Measurements from ENCODE around the gene CWF19L1. TPM values are rescaled to one million over a fixed set of nuclear protein-coding genes. Genes with fewer than 3 reads are reported as not detected.
A peak's percentile ranks its signal among the peaks of the same experiment; 100 is the strongest.
"Not testable (repeated sequence)": the region's sequence is repeated elsewhere in the genome, so short reads cannot be mapped to it uniquely, and the experiment has no call there.

CWF19L1 gene
- total RNA-seq (2014; rRNA removed; shearing (Covaris generic)) = 33.6 and 40.8 TPM in 2 replicates
- 19.8 and 23.7 TPM in 2 replicates for polyA plus RNA-seq (2015; cell fraction: cytosol; rRNA removed)
- polyA plus RNA-seq (2015; cell fraction: nucleus; rRNA removed) = 24.2 and 30.8 TPM in 2 replicates

DNA sequence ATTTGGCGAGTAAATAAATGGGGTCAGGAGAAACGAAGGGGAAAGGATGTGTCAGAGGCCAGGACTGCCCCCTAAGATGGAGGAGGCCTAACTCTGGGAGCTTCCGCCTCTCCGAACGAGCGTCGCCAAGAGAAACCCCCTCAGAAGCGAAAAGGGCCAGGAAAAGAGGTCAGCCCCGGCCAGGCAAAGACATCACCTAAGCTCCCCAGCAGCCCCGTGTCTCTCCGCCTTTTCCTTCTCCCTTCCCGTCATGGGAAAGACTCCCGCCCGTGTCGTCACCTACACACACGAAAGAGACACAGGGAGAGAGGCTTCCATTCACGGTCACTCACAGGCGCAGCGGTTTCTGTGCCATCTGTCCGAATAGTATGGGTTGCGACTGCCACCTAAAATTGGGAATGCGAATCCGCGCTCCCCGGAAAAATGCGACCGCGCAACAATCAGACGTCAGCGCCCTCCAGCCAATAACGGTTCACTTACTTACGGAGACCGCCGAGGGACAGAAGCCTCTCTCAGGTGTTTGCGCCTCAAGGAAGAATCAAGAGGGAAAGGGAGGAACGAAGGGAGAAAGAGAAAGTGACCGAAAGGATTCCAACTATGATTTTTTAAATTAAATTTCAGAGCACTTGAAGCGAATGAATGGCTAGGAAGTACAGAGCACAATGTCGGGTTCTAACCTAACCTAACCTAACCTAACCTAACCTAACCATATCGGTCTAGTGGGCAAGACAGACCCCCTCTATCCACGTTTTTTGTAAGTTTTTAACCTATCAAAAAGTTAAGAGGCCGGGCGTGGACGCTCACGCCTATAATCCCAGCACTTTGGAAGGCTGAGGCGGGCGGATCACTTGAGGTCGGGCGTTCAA lies at the start of gene CWF19L1:
Gene CWF19L1 (minus strand): TSS at position 400 of the 866 bp plus-strand sequence. CDS start 45 bp downstream, at position 355.
- in situ Hi-C loops (cut with HindIII; ENCODE audit: low pct_unique_long_range_greater_than_20kb, low sequenced_read_pairs) = no loop called here
- DNase-seq (ENCODE audit: low read depth, low spot score) = peak; percentile 84

DNA sequence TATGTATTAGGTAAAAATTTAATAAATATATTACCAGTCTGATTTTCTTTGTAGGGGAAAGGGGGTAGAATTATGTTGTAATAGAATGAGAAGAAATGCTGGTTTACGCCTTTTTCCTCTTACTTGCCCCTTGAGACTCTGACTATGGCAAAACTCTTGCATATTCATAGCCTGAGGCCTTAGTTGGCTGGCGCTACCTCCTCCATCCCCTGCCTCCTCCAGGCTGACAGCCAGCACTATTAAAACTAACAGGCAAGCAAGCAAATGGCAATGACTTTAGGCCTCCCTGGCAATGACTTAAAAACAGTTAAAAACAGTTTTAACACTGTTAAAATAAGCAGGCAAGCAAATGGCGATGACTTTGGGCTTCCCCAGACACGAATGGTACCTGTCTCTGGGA lies 48.2 kb upstream of the CWF19L1 start:
- peak; percentile 31 for DNase-seq (ENCODE audit: low read depth, low spot score)
- in situ Hi-C loops (cut with HindIII; ENCODE audit: low pct_unique_long_range_greater_than_20kb, low sequenced_read_pairs) = no loop called here

DNA sequence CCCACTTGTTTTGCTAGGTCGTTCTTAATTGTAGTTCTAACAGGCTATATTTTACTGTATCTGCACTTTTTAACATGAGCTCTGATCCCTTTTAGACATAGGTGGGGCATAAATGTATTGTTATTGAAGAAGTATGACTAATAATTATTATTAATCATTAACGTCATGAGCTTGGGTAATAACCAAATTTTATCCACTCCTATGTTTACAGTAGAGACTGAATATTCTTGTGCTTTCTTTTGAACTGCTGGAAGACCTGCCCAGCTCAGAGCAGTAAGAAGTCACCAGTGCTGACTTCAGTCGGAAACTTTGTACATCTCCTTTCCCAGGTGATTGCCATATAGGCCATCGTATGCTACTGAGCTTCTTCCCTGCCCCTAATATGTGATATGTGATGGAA lies 43.9 kb upstream of the CWF19L1 start:
- DNase-seq (ENCODE audit: low read depth, low spot score) = no peak
- in situ Hi-C loops (cut with HindIII; ENCODE audit: low pct_unique_long_range_greater_than_20kb, low sequenced_read_pairs) = no loop called here

DNA sequence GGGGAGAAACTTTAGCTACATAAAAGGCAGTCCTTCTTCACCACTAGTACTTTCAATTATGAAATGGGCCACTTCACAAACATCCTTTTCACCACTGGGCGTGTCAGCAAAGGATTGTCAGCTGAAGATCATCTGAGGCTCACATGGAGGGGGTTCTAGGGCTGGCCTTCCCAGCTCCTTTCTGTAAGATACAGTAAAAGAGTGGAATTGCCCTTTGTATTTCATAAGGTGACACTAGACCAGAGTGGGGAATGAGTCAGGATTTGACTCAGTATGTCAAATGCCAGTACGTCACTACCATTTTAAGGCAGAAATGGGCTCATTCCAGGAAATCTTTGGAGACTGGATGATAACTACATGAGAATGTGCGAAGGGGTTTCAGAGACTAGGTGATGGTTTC lies 40.2 kb upstream of the CWF19L1 start:
- peak; percentile 91 for DNase-seq (ENCODE audit: low read depth, low spot score)
- in situ Hi-C loops (cut with HindIII; ENCODE audit: low pct_unique_long_range_greater_than_20kb, low sequenced_read_pairs) = no loop called here

DNA sequence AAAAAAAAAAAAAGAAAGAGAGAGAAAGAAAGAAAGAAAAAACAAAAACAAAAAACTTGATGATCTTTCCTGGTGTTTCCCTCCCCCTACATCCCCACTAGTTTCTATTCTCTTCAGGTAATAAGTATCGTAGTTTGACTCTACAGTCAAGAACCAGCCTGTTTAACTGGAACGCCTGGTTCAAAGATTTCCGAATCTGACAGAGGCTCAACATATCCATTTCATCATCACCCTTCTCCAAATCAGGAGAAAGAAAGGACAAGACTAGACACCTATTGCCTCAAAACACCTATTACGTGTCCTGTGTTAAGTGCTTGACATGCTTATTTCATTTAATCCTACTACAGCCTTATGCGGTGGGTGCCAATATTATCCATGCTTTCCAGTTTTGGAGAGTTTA lies 39.4 kb upstream of the CWF19L1 start:
- in situ Hi-C loops (cut with HindIII; ENCODE audit: low pct_unique_long_range_greater_than_20kb, low sequenced_read_pairs) = no loop called here

DNA sequence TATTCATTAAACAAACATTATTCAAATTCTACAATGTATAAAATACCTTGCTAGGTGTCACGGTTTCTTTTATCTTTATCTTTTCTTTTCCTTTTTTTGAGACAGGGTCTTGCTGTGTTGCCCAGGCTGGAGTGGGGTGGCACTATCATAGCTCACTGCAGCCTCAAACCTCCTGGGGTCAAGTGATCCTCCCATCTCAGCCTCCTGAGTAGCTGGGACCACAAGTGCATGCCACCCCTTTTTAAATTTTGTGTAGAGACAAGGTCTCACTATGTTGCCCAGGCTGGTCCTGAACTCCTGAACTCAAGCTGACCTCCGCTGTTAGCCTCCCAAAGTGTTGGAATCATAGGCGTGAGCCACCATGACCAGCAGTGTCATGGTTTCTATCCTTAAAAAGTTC lies 37.0 kb upstream of the CWF19L1 start:
- DNase-seq (ENCODE audit: low read depth, low spot score) = no peak
- in situ Hi-C loops (cut with HindIII; ENCODE audit: low pct_unique_long_range_greater_than_20kb, low sequenced_read_pairs) = no loop called here

More for the DNA sequence above, 39.4 kb upstream of the CWF19L1 start:
- DNase-seq (ENCODE audit: low read depth, low spot score) = no peak

DNA sequence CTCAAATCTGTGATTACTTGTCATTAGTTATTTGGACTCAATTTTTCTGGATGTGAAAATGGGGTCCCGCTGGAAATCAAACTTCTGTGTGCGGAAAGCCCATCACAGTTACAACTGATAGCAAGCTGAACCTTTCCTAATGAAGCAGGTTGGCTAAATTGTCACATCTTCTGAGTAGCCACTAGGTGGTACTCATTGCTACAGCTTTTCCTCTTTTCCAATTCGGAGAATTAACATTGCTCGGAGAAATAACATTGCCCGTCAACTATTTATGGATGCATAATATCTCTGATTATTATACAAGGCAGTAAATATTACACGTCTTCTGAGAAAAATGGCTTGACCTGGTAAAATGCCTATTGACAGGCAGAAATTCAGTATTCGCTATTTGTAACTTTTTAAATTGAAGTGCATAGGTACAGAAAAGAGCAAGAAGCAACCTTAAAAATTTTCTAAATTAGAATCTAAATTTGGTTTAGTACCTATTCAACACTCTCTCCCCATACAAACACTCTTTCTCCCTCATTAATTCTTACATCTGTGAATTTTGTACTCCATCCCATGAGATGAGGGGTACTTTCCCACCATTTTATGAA lies 36.4 kb upstream of the CWF19L1 start:
- in situ Hi-C loops (cut with HindIII; ENCODE audit: low pct_unique_long_range_greater_than_20kb, low sequenced_read_pairs) = no loop called here
- peak; percentile 63 for DNase-seq (ENCODE audit: low read depth, low spot score)

DNA sequence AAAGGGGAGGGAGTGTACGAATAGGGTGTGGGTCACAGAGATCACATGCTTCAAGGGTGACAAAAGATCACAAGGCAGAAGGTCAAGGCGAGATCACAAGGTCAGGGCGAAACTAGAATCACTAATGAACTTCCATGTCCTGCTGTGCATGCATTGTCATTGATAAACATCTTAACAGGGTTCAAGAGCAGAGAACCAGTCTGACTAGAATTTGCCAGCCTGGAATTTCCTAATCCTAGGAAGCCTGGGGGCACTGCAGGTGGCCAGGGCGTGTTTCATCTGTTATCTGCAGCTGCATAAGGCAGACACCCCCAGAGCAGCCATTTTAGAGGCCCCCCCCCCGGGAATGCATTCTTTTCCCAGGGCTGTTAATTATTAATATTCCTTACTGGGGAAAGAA lies 33.7 kb upstream of the CWF19L1 start:
- DNase-seq (ENCODE audit: low read depth, low spot score); in situ Hi-C loops (cut with HindIII; ENCODE audit: low pct_unique_long_range_greater_than_20kb, low sequenced_read_pairs): not testable (repeated sequence)

DNA sequence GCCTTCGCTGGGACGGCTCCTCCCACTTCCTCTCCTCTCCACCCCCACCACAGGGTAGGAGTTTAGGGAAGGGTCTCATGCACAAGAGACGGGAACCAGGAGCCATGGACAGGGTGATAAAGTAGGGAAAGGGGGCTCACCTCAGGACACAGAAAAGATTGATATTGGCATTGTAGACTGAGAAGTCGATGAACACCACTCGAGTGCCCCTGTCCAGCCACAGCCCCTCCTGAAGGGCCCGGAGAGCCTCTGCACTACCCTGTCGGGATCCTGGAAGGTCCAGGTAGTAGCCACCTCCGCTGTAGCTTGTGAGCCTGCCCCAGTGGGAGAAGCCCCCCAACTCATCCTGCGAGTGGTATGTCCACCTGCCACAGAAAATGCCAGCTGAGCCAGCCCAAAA lies 29.8 kb upstream of the CWF19L1 start:
- DNase-seq (ENCODE audit: low read depth, low spot score) = no peak
- in situ Hi-C loops (cut with HindIII; ENCODE audit: low pct_unique_long_range_greater_than_20kb, low sequenced_read_pairs) = no loop called here

DNA sequence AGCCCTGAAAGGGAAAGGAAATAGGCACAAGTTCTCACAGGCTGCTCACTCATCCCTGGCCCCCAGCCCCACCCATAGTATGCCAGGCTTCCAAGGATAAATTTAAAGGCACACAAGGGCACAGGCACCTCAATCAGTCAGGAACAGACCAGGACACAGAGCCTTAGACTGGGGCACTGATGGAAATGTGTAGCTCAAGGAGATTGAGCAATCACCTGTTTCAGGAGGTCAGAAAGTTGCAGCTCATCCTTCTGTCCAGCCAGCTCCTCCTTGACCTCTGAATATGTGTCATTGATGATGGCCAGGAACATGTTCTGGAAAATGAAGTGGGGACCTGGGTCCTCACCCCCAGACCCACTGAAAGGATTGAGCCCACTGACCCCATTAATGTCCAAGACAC lies 25.6 kb upstream of the CWF19L1 start:
- DNase-seq (ENCODE audit: low read depth, low spot score) = no peak
- in situ Hi-C loops (cut with HindIII; ENCODE audit: low pct_unique_long_range_greater_than_20kb, low sequenced_read_pairs) = no loop called here

DNA sequence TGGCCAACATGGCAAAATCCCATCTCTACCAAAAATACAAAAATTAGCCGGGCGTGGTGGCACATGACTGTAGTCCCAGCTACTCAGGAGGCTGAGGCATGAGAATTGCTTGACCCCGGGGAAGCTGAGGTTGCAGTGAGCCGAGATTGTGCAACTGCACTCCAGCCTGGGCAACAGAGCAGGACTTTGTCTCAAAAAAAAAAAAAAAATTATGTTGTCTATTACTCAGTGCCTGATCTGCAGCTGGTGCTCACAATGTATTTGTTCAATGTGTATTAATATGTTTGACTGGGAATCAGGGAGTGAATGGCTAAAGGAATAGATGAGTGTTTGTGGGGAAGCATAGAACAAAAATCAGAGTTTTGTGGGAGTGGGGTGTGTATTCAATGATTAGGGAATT lies 24.9 kb upstream of the CWF19L1 start:
- DNase-seq (ENCODE audit: low read depth, low spot score) = peak; percentile 59
- in situ Hi-C loops (cut with HindIII; ENCODE audit: low pct_unique_long_range_greater_than_20kb, low sequenced_read_pairs) = not testable (repeated sequence)

DNA sequence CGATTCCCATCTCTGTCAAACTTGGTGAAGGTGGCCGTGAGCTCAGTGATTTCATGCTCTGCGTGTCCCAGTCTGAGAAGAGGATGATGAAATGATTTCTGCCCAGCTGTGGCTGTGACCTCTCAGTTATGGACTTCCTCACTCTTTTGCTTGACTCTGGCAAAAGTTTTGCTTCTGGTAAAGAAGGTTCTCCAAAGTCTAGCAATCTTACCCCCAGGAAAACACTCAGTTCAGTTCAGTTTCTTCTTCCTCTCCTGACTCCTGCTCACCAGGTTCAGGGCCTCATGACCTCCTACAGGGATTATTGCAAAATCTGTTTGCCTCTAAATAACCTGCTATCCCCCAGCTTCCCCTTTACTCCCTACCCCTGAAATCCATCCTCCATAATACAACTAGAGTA lies 23.9 kb upstream of the CWF19L1 start:
- no peak for DNase-seq (ENCODE audit: low read depth, low spot score)
- in situ Hi-C loops (cut with HindIII; ENCODE audit: low pct_unique_long_range_greater_than_20kb, low sequenced_read_pairs) = no loop called here

DNA sequence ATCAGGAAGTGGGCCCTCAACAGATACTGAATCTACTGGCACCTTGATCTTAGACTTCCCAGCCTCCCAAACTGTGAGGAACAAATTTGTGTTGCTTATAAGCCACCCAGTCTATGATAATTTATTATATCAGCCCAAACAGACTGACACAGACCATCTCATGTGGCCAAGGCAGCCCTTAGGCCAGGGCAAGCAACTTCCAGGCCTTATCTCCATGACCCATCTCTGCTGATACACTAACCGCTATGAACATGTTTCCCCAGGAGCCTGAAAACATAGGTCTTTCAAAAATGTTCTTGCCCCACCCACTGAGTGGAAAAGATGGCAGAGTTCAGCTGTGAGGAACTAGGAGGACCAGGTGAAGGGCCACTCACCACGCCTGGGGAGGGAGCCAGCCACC lies 22.2 kb upstream of the CWF19L1 start:
- no peak for DNase-seq (ENCODE audit: low read depth, low spot score)
- in situ Hi-C loops (cut with HindIII; ENCODE audit: low pct_unique_long_range_greater_than_20kb, low sequenced_read_pairs) = no loop called here

DNA sequence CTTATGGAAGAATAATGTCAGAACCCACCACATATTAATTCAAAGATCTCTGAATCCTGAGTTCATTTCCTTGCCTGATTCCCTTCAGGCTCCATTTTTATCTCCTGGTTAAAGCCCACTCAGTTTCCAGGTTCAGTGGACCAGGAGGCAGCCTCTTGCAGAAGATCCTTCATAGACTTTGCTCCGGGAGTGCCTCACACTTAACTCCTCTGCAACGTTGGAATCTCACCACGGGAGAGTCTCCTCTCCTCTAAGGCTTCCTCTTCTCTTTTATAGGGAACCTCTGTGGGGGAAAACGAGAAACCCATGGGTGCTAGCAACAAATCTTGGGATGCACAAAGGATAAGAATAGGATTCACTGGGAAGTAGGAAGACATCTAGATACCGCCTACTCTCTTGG lies 20.8 kb upstream of the CWF19L1 start:
- in situ Hi-C loops (cut with HindIII; ENCODE audit: low pct_unique_long_range_greater_than_20kb, low sequenced_read_pairs) = no loop called here
- DNase-seq (ENCODE audit: low read depth, low spot score) = no peak

DNA sequence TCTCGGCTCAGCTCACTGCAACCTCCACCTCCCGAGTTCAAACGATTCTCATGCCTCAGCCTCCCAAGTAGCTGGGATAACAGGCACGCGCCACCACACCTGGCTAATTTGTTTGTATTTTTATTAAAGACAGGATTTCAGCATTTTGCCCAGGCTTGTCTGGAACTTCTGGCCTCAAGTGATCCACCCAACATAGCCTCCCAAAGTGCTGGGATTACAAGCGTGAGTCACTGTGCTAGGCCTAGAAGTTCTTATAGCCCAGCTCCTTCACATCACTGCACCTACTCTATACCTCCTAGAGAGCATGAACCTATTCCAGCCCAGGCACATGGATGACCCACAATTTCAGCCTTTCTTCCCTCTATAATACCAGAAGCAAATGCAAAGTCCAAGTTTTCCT lies 20.3 kb upstream of the CWF19L1 start:
- in situ Hi-C loops (cut with HindIII; ENCODE audit: low pct_unique_long_range_greater_than_20kb, low sequenced_read_pairs) = no loop called here
- DNase-seq (ENCODE audit: low read depth, low spot score) = no peak

DNA sequence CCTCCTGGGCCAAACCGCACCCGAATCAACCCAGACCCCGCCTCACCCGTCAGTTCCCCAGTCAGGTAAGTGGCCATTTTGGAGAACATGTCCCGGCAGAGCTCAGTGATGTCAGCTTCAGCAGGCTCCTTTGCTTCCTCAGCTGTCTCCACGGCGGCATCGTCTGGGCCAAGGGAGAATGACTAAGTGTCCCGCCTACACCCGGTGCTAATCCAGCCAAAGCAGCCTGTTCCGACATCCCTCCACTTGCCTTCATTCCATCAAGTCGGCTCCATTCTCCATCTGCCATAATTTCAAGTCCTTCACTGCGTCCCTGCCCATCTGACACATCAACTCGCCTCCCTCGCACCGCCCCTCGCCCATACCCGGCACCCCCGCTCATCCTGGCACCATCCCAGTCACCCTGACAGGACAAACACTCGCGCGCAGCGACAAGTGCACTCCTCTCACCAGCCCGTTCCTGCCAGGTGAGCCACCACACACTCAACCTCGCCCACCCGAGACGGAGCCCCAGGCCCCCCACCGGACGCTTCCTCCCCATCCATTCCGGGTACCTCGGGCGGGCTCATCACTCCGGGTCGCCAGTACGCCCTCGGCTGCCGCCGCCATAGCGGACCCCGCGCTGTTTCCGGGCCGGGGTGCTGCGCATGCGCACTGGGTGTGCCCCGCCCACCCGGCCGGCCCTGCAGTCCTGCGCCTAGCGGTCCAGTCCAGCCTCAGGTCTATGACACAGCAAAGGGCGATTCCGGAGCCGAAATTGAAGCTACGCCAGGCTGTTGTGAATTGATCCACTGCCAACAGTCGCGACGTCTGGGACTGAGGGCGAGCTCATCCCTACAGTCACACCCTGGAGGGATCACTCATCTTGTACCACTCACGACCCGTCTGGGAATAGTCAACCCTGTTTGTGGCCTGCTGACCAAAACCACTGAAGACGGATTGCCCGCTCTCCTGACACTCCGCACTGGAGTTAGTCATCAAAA lies 18.9 kb upstream of the CWF19L1 start, which contains the start of gene BLOC1S2:
Gene BLOC1S2 (minus strand): TSS at position 630 of the 983 bp plus-strand sequence. CDS start 21 bp downstream, at position 609.
- DNase-seq (ENCODE audit: low read depth, low spot score) = peak; percentile 76
- in situ Hi-C loops (cut with HindIII; ENCODE audit: low pct_unique_long_range_greater_than_20kb, low sequenced_read_pairs) = no loop called here

DNA sequence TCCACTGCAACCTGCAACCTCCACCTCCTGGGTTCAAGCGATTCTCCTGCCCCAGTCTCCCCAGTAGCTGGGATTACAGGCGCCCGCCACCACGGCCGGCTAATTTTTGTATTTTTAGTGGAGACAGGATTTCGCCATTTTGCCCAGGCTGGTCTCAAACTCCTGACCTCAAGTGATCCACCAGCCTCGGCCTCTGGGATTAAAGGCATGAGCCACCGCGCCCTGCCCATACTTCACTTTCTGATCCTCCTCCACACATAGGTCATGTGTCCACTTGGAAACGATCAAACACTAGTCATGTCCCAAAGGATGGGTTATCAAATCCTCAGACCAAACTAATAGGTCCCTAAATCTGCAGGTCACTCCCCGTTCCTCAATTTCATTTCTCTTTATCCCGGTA lies 17.9 kb upstream of the CWF19L1 start:
- DNase-seq (ENCODE audit: low read depth, low spot score); in situ Hi-C loops (cut with HindIII; ENCODE audit: low pct_unique_long_range_greater_than_20kb, low sequenced_read_pairs): not testable (repeated sequence)

DNA sequence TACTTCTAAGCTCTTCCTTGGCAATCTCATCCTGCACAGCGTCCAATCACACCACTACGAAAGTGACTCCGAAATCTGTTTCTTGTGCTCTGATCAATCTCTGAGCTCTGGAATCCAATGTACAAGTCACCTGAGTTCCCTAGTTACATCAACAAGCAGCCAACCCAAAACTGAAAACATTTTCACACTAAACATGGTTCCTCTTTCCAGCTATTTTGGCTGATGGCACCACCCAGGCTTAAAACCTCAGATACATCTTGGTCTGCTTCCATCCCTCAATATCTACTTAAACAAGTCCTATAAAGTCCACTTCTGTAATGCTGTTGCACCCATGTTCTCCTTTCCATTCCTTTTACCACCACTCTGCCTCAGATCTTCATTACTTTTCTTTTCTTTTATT lies 15.5 kb upstream of the CWF19L1 start:
- in situ Hi-C loops (cut with HindIII; ENCODE audit: low pct_unique_long_range_greater_than_20kb, low sequenced_read_pairs) = no loop called here
- DNase-seq (ENCODE audit: low read depth, low spot score) = no peak
